GM19023 (cell line): ENCODE data around the gene PTRHD1.
"Not testable (repeated sequence)": the region's sequence is repeated elsewhere in the genome, so short reads cannot be mapped to it uniquely, and the experiment has no call there.

ENCODE experiments used
- ATAC-seq: cut with Tn5 transposase; IDR thresholded peaks from one replicate; pipeline ENCODE4 v1.9.1; 2021; ENCODE audit warnings: mild to moderate bottlenecking, moderate library complexity; ENCODE audit not compliant: unreplicated experiment

The PTRHD1 gene

DNA sequence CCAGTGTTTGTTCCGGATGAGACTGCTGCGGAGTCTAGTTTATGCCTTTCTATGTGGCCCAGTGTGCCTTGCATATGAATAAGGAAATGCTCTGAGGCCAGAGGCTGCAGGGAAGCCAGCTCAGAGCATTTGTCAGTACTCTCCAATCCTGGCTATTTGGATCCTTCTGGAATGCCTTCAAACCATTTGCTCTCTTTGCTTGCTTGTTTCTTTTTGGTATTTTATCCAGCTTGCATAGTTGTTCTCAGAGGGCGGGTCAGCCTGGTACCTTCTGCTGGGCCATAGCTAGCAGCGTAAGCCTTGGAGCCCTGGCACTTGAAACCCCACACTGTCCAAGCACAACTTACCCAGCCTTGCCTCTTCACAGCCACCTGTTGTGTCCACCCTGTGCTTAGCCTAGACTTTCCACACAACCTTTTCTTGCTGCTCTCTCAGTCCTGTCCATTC is 20.5 kb upstream of the PTRHD1 start:
- no peak for ATAC-seq

DNA sequence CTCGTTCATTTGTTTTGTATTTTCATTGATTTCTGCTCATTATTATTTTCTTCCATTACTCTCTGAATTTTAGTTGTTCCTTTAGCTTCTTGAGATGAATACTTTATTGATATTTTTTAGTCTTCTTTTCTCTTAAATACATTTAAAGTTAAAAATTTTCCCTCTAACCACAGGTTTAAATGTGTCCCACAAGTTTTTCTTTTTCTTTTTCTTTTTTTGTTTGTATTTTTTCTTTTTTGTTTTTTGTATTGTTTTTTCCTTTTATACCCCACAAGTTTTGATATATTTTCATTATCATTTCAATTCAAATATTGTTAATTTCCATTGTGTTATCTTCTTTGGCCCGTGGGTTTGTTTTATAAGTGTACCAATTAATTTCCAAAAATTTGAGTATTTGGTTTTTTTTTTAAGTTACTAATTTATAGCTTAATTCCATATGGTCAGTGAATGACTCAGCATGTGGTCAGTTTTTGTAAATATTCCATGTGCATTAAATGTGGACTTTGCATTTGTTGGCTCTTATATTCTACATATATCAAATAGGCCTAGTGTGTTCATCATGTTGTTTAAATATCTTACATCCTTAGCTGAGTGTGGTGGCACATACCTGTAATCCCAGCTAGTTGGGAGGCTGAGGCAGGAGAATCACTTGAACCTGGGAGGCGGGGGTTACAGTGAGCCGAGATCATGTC is 16.3 kb upstream of the PTRHD1 start:
- no peak for ATAC-seq

DNA sequence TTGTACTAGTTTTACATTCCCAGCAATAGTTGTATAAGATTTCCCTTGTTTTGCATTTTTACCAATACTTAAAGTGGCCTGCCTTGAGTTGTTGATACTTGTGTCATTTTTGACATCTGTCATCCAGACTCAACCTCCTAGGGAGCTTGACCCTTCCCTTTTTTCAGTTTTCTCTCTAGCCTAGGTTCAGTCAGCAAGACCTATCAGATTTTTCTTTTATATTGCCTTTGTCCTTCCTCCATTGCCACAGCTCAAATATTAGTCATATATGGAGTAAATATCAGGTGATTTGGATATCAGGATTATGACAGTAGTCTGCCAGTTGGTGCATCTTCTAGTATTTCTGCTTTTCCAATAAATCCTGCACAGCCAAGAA is 13.5 kb upstream of the PTRHD1 start:
- ATAC-seq, result no peak

DNA sequence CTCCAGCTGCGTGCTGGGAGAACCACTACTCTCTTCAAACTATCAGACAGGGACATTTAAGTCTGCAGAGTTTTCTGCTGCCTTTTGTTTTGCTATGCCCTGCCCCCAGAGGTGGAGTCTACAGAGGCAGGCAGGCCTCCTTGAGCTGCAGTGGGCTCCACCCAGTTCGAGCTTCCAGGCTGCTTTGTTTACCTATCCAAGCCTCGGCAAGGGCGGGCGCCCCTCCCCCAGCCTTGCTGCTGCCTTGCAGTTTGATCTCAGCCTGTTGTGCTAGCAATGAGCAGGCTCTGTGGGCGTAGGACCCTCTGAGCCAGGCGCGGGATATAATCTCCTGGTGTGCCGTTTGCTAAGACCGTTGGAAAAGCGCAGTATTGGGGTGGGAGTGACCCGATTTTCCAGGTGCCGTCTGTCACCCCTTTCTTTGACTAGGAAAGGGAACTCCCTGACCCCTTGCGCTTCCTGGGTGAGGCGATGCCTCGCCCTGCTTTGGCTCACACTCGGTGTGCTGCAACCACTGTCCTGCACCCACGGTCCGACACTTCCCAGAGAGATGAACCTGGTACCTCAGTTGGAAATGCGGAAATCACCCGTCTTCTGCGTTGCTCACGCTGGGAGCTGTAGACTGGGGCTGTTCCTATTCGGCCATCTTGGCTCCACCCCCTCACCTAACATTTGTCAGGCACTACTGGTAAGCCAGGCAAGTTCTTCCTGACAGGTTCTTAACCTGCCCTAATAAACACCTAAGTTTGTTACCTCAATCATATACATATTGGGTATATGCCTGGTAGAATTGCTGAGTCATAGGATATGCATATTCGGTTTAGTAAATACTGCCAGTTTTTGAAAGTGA is 12.8 kb upstream of the PTRHD1 start:
- ATAC-seq, result not testable (repeated sequence)

DNA sequence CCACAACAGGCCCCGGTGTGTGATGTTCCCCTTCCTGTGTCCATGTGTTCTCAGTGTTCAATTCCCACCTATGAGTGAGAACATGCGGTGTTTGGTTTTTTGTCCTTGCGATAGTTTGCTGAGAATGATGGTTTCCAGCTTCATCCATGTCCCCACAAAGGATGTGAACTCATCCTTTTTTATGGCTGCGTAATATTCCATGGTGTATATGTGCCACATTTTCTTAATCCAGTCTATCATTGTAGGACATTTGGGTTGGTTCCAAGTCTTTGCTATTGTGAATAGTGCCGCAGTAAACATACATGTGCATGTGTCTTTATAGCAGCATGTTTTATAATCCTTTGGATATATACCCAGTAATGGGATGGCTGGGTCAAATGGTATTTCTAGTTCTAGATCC is 7.3 kb upstream of the PTRHD1 start:
- not testable (repeated sequence) for ATAC-seq

DNA sequence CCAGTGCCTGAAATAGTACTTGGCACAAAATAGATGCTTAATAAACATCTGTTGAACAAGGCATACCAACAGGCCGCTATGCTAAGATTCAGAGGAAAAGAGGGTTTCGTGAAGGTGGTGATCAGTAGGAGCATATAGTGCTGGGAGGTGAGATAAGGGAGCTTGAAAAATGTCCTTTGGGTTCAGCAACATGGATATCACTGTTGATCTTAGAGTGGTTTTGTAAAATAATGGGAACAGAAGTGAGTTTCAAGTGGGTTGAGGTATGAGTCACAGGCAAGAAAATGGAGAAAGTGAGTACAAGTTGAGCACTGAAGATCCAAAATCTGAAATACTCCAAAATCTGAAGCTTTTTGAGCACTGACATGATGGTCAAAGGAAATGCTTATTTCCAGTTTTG is 4.5 kb upstream of the PTRHD1 start:
- no peak for ATAC-seq

DNA sequence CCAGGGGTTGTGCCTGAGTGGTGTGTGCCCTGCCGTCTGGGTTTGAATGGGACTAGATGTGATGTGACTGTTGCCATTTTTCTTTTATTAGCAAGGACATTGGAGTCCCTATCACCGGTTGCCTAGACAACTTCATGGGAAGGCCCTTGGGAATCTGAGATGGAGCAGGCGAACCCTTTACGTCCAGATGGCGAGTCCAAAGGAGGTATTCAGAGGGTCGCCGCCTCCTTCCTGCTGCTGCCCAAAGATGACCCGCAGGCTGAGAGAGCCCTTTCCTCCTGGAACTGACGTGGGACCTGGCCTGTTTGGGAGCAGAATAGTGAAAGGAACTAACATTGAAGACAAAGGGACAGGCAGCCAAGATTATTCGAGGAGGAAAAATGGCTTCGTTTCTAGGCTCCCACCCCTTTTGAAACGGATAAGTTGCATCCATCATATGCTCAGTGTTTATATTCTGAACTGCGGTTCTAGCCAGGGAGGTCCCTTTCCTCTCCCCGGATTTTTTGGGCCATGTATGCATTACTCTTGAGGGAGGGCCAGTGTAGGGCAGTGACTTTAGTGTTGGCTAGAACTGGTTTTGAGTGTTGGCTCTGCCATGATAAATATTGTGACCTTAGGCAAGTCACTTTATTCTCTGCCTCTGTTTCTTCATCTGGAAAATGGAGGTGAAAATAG is 707 bp upstream of the PTRHD1 start:
- ATAC-seq, result no peak

DNA sequence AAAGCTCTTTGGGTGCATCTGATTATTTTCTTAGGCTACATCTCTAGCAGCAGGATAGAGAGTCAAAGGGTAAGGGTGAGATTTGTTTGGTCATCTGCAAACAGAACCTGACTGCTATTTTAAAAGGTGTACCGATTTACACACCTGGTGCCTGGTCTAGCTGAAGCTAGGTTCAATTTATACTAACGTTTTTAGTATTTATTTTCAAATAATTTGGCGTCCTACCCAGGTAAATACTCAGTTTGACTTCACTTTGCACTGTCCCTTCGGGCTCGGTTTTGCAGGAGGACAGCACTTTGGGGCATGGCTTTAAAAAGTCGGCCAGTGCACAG is 683 bp downstream of the PTRHD1 start:
- ATAC-seq, result no peak

DNA sequence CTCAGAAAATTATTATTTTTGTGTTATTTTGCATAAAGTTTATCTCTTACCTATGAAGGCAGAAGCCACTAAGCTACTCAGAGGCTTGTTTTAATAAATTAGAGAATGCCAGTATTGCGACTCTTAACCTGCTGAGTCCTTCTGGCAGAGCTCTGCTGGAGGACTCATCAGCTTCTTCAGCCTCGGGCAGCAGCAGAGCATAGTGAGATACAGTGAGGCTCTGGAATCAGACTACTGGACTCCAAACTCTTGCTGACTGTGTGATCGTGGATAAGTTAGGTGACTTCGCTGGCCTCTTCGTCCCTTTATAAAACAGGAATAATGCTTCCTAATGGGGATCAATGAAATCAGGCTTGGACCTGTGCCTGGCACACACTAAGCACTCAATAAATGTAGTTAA is 1.7 kb downstream of the PTRHD1 start:
- no peak for ATAC-seq

DNA sequence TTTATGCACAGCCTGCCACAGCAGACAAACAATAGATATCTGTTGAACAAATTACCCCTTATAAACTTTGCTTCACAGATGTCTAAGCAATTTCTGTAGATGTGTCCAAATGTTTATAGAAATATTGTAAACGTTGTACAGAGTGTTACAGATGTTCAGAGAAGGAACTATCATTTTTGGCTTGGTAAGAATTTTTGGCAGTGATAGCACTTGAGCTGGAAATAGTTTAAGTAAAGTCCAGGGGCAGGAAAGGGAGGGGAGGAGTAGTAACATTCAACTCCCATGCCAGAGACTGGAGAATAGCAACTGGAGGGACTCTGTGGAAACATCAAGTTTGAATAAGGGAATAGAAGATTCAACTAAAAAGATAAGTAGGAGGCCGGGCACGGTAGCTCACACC is 4.4 kb downstream of the PTRHD1 start:
- no peak for ATAC-seq

DNA sequence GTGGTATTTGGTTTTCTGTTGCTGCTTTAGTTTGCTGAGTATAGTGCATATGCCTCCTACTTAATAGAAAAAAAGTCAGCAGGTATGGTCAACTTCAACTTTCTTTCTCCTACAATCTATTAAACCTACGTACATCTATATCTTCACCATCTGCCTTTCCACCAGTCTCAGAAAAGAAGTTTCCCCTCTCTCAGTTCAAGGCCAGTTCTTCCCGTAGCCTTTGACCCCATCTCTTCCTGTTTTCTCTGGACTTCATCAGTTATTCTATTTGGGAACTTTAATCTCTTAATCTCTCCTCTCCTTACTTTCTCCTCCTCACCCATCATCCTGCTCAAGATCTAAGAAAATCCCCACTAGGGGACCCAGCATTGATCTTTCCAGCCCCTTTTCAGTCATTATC is 5.7 kb downstream of the PTRHD1 start:
- ATAC-seq, result no peak

DNA sequence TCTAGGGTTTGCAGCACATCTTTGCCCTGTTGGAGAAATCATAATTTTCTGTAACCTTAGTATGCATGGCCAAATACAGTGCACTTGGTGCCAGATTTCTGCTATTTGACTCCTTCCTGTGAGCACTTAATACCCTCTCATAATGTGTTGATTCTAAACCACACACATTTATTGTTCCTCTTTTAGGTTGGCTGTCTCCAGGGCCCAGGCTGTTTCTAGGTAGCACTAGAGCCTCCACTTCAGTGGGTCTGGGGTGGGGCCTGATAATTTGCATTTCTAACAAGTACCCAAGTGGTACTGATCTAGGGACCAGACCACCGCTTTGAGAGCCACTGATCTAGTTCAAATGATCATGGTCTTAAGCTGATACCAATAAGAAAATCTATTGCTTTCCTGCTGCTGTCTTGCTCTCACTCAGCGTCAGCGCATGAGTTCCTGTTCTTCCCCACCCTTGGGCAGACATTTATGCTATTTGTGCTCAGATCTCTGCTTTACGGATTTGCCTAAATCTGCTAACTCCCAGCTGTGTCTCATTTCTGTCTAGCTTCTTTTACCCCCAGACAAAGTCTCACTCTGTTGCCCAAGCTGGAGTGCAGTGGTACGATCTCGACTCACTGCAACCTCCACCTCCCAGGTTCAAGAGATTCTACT is 7.4 kb downstream of the PTRHD1 start:
- ATAC-seq, result peak; percentile 78

DNA sequence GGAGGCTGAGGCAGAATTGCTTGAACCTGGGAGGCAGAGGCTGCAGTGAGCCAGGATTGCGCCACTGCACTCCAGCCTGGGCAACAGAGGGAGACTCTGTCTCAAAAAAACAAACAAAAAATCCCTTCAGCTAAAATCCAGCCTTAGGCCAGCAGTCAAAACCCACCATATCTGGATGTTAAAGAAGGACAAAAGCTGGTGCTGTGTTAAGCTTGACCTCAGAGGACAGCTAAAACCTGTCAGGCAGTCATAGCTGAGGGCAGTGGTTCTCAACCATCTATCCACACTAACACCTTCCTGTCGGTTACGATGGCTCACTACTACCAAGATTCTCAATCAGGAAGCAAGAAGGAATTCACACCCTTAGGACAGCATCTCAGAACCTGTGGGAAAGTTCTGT is 9.6 kb downstream of the PTRHD1 start:
- ATAC-seq, result no peak

DNA sequence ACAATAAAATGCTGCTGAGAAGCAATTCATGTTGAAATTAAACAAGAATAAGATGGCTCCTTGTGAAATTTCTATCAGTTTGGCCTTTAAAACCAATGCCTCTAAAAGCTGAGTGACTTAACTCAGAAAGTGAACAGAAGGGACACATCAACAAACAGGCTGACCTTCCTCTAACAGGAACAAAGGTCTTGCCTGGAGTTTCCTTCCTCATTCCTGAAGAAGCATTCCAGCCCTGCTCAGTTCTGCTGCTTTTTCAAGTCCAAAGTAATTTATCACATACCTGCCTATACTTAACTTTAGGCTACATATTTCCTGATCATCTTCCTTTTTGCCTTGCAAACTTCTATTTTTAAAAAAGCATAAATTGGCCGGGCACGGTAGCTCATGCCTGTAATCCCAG is 14.1 kb downstream of the PTRHD1 start:
- no peak for ATAC-seq

DNA sequence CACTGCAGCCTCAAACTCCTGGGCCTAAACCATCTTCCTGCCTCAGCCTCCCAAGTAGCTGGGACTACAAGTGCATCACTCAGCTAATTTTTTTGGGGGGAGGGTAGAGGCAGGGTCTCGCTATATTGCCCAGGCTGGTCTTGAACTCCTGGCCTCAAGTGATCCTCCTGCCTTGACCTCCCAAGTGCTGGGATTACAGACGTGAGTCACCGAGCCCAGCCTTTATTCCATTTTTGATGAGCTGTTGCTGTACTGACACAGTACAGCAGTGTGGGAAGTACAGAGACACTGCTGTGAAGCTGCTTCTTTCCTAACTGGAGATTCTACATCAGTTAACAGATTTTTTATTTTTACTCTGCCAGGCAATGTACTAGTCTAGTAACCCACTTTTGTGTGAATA is 18.8 kb downstream of the PTRHD1 start:
- no peak for ATAC-seq

DNA sequence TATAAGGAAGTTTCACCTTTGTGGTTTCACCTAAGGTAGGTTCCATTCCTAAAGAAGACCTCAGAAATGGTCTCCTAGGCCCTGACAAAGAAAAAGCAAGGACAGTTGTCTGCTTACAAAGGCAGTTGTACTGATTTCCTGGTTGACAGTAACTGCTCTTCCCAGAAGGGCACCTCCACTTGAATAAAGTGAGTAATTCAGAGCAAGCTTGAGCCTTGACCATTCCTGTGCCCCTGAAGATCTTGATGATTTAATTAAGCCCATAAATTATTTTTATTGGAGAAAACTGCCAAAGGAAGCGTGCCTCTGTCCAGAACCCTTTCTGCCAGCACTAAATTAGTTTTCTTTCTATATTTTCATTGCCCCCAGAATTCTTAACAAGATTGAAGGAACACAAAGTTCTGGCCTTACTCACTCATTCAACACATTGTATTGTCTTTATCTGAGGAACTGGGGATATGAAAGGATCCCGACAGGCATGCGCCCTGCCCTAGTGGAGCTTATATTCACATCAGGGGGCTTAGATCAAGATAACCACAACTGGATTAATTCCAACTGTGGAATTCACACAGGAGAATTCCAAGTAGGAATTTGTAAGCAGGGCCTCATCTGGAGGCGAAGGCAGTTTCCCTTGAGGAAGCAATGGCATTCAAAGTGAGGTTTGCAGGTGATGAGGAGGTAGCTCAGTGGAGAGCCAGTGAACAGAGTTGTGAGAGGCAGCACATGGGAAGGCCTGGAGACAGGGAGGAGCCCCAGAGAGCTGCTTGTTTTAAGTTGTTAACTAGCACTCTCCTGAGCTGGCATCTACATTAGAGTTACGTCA is 21.2 kb downstream of the PTRHD1 start:
- ATAC-seq, result no peak

DNA sequence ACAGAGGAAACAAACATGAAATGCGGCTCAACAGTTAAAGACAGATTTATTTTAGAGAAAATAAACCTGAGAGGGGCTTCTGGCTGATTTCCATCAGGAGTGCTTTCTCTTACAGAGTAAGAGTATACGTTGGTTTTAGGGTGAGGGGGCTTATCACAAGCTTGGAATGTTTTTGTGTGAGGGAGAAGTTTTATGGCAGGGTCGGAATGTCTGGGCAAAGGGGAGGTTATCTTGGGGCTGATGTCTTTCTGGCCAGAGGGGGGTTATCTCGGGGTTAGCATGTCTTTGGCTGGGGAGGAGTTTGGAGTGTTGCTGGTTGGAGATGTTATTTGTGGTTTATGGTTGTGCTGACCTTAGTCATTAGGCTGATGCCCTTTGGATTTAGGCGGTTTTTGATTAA is 22.1 kb downstream of the PTRHD1 start:
- no peak for ATAC-seq

DNA sequence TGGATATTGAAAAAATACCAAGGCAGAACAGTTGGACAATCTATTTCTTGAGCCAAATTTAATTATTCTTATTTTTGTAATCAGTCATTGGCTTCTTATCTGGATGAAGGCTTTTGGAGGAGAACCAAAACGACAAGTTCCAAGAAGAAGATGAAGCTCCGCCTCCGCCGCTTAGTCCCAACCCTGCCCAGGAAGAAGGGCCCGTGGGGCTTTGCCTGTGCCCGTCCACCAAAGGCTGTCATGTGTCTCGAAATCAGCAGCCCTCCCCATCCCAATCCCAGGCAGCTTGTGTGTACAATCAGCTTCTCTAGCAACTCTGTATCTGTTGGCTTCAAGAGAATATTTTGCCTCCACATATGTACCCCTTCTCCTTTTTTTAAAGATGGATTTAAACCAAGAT is 24.6 kb downstream of the PTRHD1 start:
- no peak for ATAC-seq

DNA sequence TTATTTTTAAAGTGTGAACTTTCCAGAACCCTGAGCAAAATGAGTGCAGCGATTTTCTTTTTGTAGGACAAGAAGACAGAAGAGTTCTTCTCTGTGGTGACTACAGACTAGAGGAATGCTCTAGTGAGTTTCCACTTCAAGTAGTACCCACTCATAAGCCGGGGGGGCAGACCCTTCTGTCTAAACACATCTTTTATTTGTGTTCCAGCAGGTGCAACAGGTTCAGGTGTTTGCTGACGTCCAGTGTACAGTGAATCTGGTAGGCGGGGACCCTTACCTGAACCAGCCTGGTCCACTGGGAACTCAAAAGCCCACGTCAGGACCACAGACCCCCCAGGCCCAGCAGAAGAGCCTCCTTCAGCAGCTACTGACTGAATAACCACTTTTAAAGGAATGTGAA is 25.2 kb downstream of the PTRHD1 start:
- no peak for ATAC-seq

DNA sequence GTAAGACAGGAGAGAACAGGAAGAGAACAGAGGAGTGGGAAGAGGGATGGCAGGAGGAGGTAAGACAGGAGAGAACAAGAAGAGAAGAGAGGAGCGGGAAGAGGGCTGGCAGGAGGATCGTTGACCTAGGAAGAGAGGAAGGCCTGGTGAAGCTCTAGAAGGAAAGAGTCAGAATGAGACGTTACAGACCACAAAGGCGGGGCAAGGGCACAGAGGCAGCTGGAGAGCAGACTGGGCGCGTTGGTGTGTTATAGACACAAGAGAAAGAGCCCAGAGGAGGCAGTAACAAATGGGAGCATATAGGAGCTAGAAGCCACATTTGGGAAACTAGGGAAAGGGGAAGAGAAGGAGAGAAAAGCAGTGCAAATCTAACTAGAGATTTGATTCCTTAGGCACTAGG is 26.6 kb downstream of the PTRHD1 start:
- ATAC-seq, result no peak

DNA sequence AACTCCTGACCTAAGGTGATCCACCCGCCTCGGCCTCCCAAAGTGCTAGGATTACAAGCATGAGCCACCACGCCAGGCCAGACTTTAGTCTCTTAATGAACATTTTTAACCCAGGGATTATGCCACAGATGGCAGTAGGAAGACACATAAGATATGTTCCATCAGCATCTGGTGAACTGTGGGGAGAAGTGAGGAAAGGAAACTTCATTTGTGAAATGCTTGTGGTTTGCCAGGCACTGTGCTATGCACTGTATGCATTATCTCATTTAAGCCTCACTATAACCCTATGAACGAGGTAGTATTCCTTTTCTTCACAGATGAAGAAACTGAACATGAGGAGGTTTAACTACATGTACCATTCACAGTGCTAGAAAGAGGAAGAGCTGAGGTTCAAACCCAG is 29.3 kb downstream of the PTRHD1 start:
- no peak for ATAC-seq
